GM12878 (cell line): Measurements from ENCODE around the gene METRN. TPM values are rescaled to one million over a fixed set of nuclear protein-coding genes. Genes with fewer than 3 reads are reported as not detected.

Experiments
- ATAC-seq: fragments of 200-7000 bp; cut with Tn5 transposase; 3 replicates; pipeline ENCODE4 v1.9.1; 2020; ENCODE audit warnings: mild to moderate bottlenecking, moderate library complexity
- BruUV-seq: library from RNA; stranded (reverse); fragments of 400-500 nt; replicated peaks from 2 replicates; lab custom pipeline; 2021; lab: Mats Ljungman, UMichigan
- CTCF ChIA-PET: fragments of 300-600 bp; sonication (Branson Sonifier 250); formaldehyde crosslinking; extraction: SDS; loops from one replicate; lab custom pipeline; 2021; ENCODE audit warnings: inconsistent platforms; lab: Yijun Ruan, JAX
- POLR2A ChIA-PET: fragments of 350-600 bp; formaldehyde crosslinking; extraction: SDS; loops from one replicate; lab custom pipeline; 2021; ENCODE audit warnings: inconsistent platforms; lab: Charles Lee
- RAD21 ChIA-PET: fragments of 300-600 bp; sonication (Branson Sonifier 250); formaldehyde crosslinking; loops from one replicate; lab custom pipeline; 2023; ENCODE audit warnings: antibody characterized with exemption; ENCODE audit not compliant: unreplicated experiment; lab: Charles Lee
- SMC1A ChIA-PET: fragments of 300-600 bp; sonication (Branson Sonifier 250); formaldehyde crosslinking; loops from one replicate; lab custom pipeline; 2023; ENCODE audit not compliant: unreplicated experiment, uncharacterized antibody; lab: Charles Lee
- DNase-seq: peaks from one replicate; pipeline ENCODE4 v3.0.0-alpha.2; 2011; ENCODE audit warnings: low read depth, low spot score
- FAIRE-seq: peaks from 3 replicates; lab custom pipeline; 2011; peaks lifted over from hg19 to GRCh38; lab: Jason Lieb, UNC
- H2AFZ ChIP-seq: 2 replicates; pipeline ENCODE4 v1.6.0; 2011; ENCODE audit warnings: low read depth, low read length, control low read depth; ENCODE audit not compliant: control insufficient read depth
- H3K27ac ChIP-seq: 2 replicates; pipeline ENCODE4 v1.5.1; 2011; ENCODE audit warnings: control low read depth; ENCODE audit not compliant: control insufficient read depth, insufficient read depth
- H3K27me3 ChIP-seq, 2 experiments: replicated peaks in 1 of 2; 2 replicates each; pipeline versions ENCODE4 v1.6.0 to v1.6.1; 2011; ENCODE audit warnings: low read length in 1 of 2; ENCODE audit not compliant: control insufficient read depth in 2 of 2, insufficient read depth in 2 of 2
- H3K36me3 ChIP-seq, 2 experiments: 2 replicates each; pipeline ENCODE4 v1.5.1; 2011; ENCODE audit warnings: low read length in 1 of 2; ENCODE audit not compliant: control insufficient read depth in 2 of 2, insufficient read depth in 2 of 2
- H3K4me1 ChIP-seq: 2 replicates; pipeline ENCODE4 v1.6.1; 2011; ENCODE audit warnings: mild to moderate bottlenecking, low read length, moderate library complexity, mixed read lengths; ENCODE audit not compliant: control insufficient read depth, insufficient read depth
- H3K4me2 ChIP-seq: 2 replicates; pipeline ENCODE4 v1.6.0; 2011; ENCODE audit warnings: control low read depth; ENCODE audit not compliant: control insufficient read depth, insufficient read depth
- H3K4me3 ChIP-seq: fragments of 200-600 bp; sonication (generic); 2 replicates; pipeline ENCODE4 v1.5.1; 2016
- H3K79me2 ChIP-seq: 2 replicates; pipeline ENCODE4 v1.6.0; 2011; ENCODE audit warnings: low read length; ENCODE audit not compliant: control insufficient read depth, insufficient read depth
- H3K9ac ChIP-seq: 2 replicates; pipeline ENCODE4 v1.8.0; 2011; ENCODE audit warnings: low read length, control low read depth, mixed read lengths; ENCODE audit not compliant: control insufficient read depth, insufficient read depth
- H3K9me3 ChIP-seq: replicated peaks from 3 replicates; pipeline ENCODE4 v1.5.1; 2011; ENCODE audit warnings: mild to moderate bottlenecking, low read length; ENCODE audit not compliant: control insufficient read depth, insufficient read depth
- H4K20me1 ChIP-seq: 2 replicates; pipeline ENCODE4 v1.6.0; 2011; ENCODE audit not compliant: control insufficient read depth, insufficient read depth
- GATAD2B ChIP-seq: fragments of 450-650 bp; conservative IDR thresholded peaks from 2 replicates; pipeline ENCODE4 v1.6.1; 2017; ENCODE audit warnings: low read depth, mild to moderate bottlenecking, moderate library complexity
- KAT2A ChIP-seq: conservative IDR thresholded peaks from 2 replicates; pipeline ENCODE4 v1.6.1; 2011; ENCODE audit warnings: low read depth, low read length; ENCODE audit not compliant: control insufficient read depth
- MTA2 ChIP-seq: fragments of 450-650 bp; IDR thresholded peaks from 2 replicates; pipeline ENCODE4 v1.6.1; 2016; ENCODE audit warnings: low read depth, mild to moderate bottlenecking, moderate library complexity
- NRF1 ChIP-seq: conservative IDR thresholded peaks from 2 replicates; pipeline ENCODE4 v1.6.1; 2011; ENCODE audit warnings: mild to moderate bottlenecking, low read depth, low read length, improper control_type of control experiment
- RUNX3 ChIP-seq: IDR thresholded peaks from 2 replicates; pipeline ENCODE4 v1.6.1; 2012; ENCODE audit warnings: low read length, inconsistent platforms
- SREBF2 ChIP-seq: IDR thresholded peaks from 2 replicates; pipeline ENCODE4 v1.6.1; 2012; ENCODE audit warnings: mild to moderate bottlenecking, low read length
- STAT3 ChIP-seq: IDR thresholded peaks from 2 replicates; pipeline ENCODE4 v1.6.1; 2011; ENCODE audit warnings: low read depth, low read length, improper control_type of control experiment
- WGBS: methylation state at CpG from one replicate; pipeline ENCODE4 v1.1.6; 2016; ENCODE audit warnings: low lambda C conversion rate; ENCODE audit not compliant: insufficient replicate concordance, insufficient coverage; ENCODE audit errors: missing lambda C conversion rate; 5-methylcytosine and 5-hydroxymethylcytosine counted together
- in situ Hi-C: fragments of 300-500 bp; cut with MboI; formaldehyde crosslinking; loops from 9 replicates; pipeline ENCODE4 v1.14.3; 2018; ENCODE audit warnings: mixed read lengths
- intact Hi-C: fragments of 100-400 bp; cut with micrococcal nuclease; formaldehyde crosslinking; loops from one replicate; pipeline ENCODE4 v1.14.2; 2022; ENCODE audit not compliant: unreplicated experiment
- polyA plus RNA-seq, 11 experiments: library from polyadenylated mRNA; depleted of rRNA in 4 of 11; unstranded in 6 of 11; stranded (reverse) in 5 of 11; fragments of >200 nt; fragmentation: Nextera tagmentation in 4 of 11; fragmentation: Illumina TruSeq in 1 of 11; extraction: Ambion mirVana in 4 of 11; extraction: Trizol in 1 of 11; gene quantifications; 1 replicate in 1 of 11; 2 replicates in 10 of 11; pipeline versions ENCODE4 v1.2.1 to v1.2.3, GENCODE V29; 2011 to 2016; ENCODE audit warnings: inconsistent platforms in 2 of 11, missing spikeins in 2 of 11, low read depth in 1 of 11
- total RNA-seq, 4 experiments: library from RNA; depleted of rRNA in 3 of 4; stranded (reverse); fragments of >200 nt in 3 of 4; fragmentation: Illumina TruSeq in 1 of 4; extraction: Trizol in 1 of 4; gene quantifications; 2 replicates each; pipeline versions ENCODE4 v1.2.1 to v1.2.3, GENCODE V29; 2013 to 2021
- TF ChIP-seq, protein P1 (sequence below): fragments of 450-650 bp; IDR thresholded peaks from 2 replicates; pipeline ENCODE4 v1.6.1; 2017; ENCODE audit warnings: antibody characterized with exemption, mild to moderate bottlenecking, moderate library complexity
- TF ChIP-seq, protein P2 (sequence below): fragments of 450-650 bp; IDR thresholded peaks from 2 replicates; pipeline ENCODE4 v1.6.1; 2018; ENCODE audit warnings: borderline replicate concordance, mild to moderate bottlenecking; ENCODE audit not compliant: partially characterized antibody

The METRN gene
- total and polyA plus RNA-seq, 10 of the 15 experiments (the other 5 are each of a cell fraction or from before 2014, with no cell fraction given) = 0.11 to 12.8 (median 1.1) TPM; not detected in 1

DNA sequence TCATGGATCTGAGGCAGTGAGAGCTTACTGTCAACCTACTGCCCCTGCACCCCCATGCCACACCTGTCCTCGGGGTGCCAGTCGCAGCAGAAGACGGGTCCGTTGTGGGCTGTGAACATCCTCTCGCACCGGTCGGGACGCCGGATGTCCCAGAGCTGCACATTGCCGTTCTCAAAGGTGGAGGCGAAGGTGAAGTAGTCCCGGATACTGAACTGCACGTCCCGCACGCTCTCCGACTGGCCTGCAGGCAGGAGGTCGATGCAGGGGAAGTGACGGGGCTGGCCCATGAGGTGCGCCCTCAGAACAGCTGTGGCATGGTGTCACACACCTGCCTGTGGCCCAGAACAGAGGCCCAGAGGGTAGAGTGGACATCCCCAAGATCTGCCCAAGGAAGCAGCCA lies 27.4 kb upstream of the METRN start:
- DNase-seq (no peak), ATAC-seq (no peak), FAIRE-seq (no peak)
- Histone ChIP-seq H3K27me3 (no peaks in the 10 kb centered on the region), H3K9me3 (no peaks in the 10 kb centered on the region; the same call in 2 of the 3 replicates), H3K79me2 (peaks cover 20% of the 10 kb centered on the region), H3K4me2 (no peak overlapping the region), H4K20me1 (no peaks in the 10 kb centered on the region), H3K4me1 (peaks cover 12% of the 10 kb centered on the region), H2AFZ (no peak overlapping the region), H3K9ac (no peak overlapping the region), H3K36me3 (peaks cover 6 to 9% of the 10 kb centered on the region in 2 experiments; a peak in 2 of 4 replicates), H3K4me3 (no peak overlapping the region), H3K27ac (no peak overlapping the region)
- in situ Hi-C loops = no loop called here
- ChIA-PET CTCF (no interaction called here), POLR2A (no interaction called here), RAD21 (no interaction called here), SMC1A (no interaction called here)
- WGBS = 96% methylated on average over 19 of the region's 19 CpGs
- intact Hi-C loops = no loop called here
- TF ChIP-seq SREBF2 (no peak), STAT3 (no peak), RUNX3 (no peak), GATAD2B (no peak), KAT2A (no peak), MTA2 (no peak), NRF1 (no peak)
- TF ChIP-seq, protein P1, sequence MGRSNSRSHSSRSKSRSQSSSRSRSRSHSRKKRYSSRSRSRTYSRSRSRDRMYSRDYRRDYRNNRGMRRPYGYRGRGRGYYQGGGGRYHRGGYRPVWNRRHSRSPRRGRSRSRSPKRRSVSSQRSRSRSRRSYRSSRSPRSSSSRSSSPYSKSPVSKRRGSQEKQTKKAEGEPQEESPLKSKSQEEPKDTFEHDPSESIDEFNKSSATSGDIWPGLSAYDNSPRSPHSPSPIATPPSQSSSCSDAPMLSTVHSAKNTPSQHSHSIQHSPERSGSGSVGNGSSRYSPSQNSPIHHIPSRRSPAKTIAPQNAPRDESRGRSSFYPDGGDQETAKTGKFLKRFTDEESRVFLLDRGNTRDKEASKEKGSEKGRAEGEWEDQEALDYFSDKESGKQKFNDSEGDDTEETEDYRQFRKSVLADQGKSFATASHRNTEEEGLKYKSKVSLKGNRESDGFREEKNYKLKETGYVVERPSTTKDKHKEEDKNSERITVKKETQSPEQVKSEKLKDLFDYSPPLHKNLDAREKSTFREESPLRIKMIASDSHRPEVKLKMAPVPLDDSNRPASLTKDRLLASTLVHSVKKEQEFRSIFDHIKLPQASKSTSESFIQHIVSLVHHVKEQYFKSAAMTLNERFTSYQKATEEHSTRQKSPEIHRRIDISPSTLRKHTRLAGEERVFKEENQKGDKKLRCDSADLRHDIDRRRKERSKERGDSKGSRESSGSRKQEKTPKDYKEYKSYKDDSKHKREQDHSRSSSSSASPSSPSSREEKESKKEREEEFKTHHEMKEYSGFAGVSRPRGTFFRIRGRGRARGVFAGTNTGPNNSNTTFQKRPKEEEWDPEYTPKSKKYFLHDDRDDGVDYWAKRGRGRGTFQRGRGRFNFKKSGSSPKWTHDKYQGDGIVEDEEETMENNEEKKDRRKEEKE = no peak
- TF ChIP-seq, protein P2, sequence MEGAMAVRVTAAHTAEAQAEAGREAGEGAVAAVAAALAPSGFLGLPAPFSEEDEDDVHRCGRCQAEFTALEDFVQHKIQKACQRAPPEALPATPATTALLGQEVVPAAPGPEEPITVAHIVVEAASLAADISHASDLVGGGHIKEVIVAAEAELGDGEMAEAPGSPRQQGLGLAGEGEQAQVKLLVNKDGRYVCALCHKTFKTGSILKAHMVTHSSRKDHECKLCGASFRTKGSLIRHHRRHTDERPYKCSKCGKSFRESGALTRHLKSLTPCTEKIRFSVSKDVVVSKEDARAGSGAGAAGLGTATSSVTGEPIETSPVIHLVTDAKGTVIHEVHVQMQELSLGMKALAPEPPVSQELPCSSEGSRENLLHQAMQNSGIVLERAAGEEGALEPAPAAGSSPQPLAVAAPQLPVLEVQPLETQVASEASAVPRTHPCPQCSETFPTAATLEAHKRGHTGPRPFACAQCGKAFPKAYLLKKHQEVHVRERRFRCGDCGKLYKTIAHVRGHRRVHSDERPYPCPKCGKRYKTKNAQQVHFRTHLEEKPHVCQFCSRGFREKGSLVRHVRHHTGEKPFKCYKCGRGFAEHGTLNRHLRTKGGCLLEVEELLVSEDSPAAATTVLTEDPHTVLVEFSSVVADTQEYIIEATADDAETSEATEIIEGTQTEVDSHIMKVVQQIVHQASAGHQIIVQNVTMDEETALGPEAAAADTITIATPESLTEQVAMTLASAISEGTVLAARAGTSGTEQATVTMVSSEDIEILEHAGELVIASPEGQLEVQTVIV = no peak
- BruUV-seq = no TSS peak
